ENCODE measurements around the gene PRKCE.

The PRKCE gene

DNA sequence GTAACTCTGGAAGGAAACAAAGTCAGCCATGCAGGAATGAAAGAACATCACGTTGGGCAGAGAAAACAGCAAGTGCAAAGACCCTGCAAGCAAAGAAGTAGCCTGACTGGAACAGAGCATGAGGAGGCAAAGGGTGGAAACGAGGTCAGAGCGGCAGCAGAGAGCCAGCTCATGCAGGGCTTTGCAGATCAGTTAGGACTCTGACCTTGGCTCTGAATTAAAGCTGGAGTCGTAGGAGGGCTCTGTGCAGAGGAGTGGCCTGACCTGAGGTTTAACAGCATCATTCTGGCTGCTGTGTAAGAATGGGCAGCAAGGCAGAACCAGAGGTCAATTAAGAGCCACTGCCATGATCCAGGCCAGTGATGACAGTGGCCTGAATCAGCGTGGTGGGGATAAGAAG is 220.7 kb downstream of the PRKCE start:
- no peak for DNase-seq (ENCODE audit: low spot score)
- TF ChIP-seq CTCF (IDR thresholded peaks at IDR 0.05; ENCODE audit: borderline replicate concordance, control extremely low read depth, extremely low read depth, insufficient read depth, missing control alignments) = no peak
- in situ Hi-C loops (cut with MboI; ENCODE audit: low sequenced_read_pairs, unreplicated experiment) = no loop called here

GRCh38 chr2:45874344-45874743 is 222.9 kb downstream of the PRKCE start:
- no peak for TF ChIP-seq CTCF (IDR thresholded peaks at IDR 0.05; ENCODE audit: borderline replicate concordance, control extremely low read depth, extremely low read depth, insufficient read depth, missing control alignments)
- DNase-seq (ENCODE audit: low spot score) = no peak
- in situ Hi-C loops (cut with MboI; ENCODE audit: low sequenced_read_pairs, unreplicated experiment) = no loop called here

DNA sequence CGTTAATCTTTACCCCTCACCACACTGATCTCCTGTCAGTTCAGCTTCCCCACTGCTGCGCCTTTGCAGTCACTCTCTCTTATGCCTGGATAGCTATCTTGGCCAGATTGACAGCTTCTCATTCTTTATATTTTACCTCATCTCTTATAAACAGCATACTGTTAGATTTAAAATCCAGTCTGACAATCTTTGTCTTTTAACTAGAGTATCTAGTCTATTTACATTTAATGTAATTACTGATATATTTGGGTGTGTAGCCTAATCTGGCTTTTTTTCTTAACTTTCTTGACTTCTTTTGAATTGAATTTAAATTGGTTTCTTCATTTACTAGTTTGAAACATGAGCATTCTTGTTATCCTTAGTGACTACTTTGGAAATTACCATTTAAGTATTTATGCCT is 225.1 kb downstream of the PRKCE start:
- no peak for DNase-seq (ENCODE audit: low spot score)
- no peak for TF ChIP-seq CTCF (IDR thresholded peaks at IDR 0.05; ENCODE audit: borderline replicate concordance, control extremely low read depth, extremely low read depth, insufficient read depth, missing control alignments)
- in situ Hi-C loops (cut with MboI; ENCODE audit: low sequenced_read_pairs, unreplicated experiment) = no loop called here

- DNase-seq (ENCODE audit: low spot score) = no peak
- no peak for TF ChIP-seq CTCF (IDR thresholded peaks at IDR 0.05; ENCODE audit: borderline replicate concordance, control extremely low read depth, extremely low read depth, insufficient read depth, missing control alignments)
- in situ Hi-C loops (cut with MboI; ENCODE audit: low sequenced_read_pairs, unreplicated experiment) = no loop called here
These were observed 227.9 kb downstream of the PRKCE start for GRCh38 chr2:45879406-45879805.

DNA sequence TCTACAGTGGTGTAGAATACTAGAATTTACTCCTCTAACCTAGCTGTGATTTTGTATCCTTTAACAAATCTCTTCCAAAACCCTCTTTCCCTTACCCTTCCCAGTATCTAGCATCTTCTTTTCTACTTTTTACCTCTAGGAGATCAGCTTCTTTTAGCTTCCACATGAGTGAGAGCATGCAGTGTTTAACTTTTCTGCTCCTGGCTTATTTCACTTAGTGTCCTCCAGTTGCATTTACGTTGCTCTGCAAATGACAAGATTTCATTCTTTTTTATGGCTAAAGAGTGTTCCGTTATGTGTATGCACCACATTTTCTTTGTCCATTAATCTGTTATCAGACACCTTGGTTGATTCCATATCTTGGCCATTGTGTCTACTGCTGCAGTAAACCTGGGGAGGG is 228.5 kb downstream of the PRKCE start:
- TF ChIP-seq CTCF (IDR thresholded peaks at IDR 0.05; ENCODE audit: borderline replicate concordance, control extremely low read depth, extremely low read depth, insufficient read depth, missing control alignments) = no peak
- DNase-seq (ENCODE audit: low spot score) = no peak
- in situ Hi-C loops (cut with MboI; ENCODE audit: low sequenced_read_pairs, unreplicated experiment) = no loop called here

GRCh38 chr2:45881970-45882581 is 230.6 kb downstream of the PRKCE start:
- no peak for TF ChIP-seq CTCF (IDR thresholded peaks at IDR 0.05; ENCODE audit: borderline replicate concordance, control extremely low read depth, extremely low read depth, insufficient read depth, missing control alignments)
- in situ Hi-C loops (cut with MboI; ENCODE audit: low sequenced_read_pairs, unreplicated experiment) = no loop called here
- DNase-seq (ENCODE audit: low spot score) = no peak
